ENCODE measurements around the gene AXL. TPM values are rescaled to one million over a fixed set of nuclear protein-coding genes. Genes with fewer than 3 reads are reported as not detected.

AXL gene
- total and polyA plus RNA-seq, 2 of the 13 experiments (the other 11 are each of a cell fraction or from before 2014, with no cell fraction given), result 0.71 to 5.9 TPM

DNA sequence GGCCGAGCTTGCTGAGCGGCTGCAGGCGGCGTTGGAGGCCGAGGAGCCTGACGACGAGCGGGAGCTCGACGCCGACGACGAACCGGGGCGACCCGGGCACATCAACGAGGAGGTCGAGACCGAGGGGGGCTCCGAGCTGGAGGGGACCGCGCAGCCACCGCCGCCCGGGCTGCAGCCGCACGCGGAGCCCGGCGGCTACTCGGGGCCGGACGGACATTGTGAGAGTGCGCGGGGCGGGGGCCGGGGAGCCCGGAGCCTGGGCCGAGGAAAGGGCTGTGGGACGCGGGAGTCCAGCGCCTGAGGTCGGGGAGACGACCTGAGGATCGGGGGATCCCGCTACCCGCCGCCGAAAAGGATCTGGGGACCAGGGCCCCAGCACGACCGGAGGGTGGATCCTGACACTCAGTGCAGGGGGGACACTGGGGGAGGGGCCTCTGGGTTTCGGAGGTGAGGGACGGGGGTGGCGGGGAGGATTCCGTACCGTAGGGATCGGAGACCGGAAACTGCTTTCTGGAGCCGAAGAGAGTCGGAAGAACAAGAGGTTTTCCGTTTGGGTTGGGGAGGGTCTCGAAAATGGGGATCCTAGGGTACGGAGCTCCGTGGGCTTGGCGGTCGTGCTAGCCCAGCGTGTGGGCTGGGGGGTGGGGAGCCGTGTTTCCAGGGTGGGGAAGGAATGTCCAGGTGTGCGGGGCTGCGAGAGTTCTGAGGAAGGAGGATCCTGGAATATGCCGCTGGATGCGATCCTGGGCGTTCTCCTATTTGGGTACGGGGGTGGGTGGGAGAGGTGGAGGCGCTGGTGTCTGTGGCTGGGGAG lies 45.8 kb downstream of the AXL start (continued):
- TF ChIP-seq PHF20 (CRISPR knock-in tag; IDR thresholded peaks at IDR 0.05) (no peak), ZNF776 (CRISPR knock-in tag; IDR thresholded peaks at IDR 0.05) (no peak), NR2C2 (CRISPR knock-in tag; IDR thresholded peaks at IDR 0.05; ENCODE audit: borderline replicate concordance) (no peak), ZNF792 (CRISPR knock-in tag; IDR thresholded peaks at IDR 0.05) (no peak), KAT8 (CRISPR knock-in tag; IDR thresholded peaks at IDR 0.05) (no peak), RAD21 (CRISPR knock-in tag; IDR thresholded peaks at IDR 0.05) (no peak; the same call in 1 of the 2 replicates), HMG20A (CRISPR knock-in tag; IDR thresholded peaks at IDR 0.05; ENCODE audit: borderline replicate concordance) (no peak), ZNF382 (CRISPR knock-in tag; IDR thresholded peaks at IDR 0.05; ENCODE audit: borderline replicate concordance) (no peak), ZNF451 (CRISPR knock-in tag; IDR thresholded peaks at IDR 0.05) (peak; percentile 51; the same call in 1 of the 2 replicates), SNAPC2 (CRISPR knock-in tag; IDR thresholded peaks at IDR 0.05) (no peak), ZNF737 (CRISPR knock-in tag; IDR thresholded peaks at IDR 0.05; ENCODE audit: borderline replicate concordance) (peak; percentile 77; the same call in 1 of the 2 replicates), CHCHD3 (CRISPR knock-in tag; IDR thresholded peaks at IDR 0.05) (no peak)
- TF ChIP-seq, protein P1, sequence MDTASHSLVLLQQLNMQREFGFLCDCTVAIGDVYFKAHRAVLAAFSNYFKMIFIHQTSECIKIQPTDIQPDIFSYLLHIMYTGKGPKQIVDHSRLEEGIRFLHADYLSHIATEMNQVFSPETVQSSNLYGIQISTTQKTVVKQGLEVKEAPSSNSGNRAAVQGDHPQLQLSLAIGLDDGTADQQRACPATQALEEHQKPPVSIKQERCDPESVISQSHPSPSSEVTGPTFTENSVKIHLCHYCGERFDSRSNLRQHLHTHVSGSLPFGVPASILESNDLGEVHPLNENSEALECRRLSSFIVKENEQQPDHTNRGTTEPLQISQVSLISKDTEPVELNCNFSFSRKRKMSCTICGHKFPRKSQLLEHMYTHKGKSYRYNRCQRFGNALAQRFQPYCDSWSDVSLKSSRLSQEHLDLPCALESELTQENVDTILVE (CRISPR knock-in tag; IDR thresholded peaks at IDR 0.05), result no peak
- TF ChIP-seq, protein P2, sequence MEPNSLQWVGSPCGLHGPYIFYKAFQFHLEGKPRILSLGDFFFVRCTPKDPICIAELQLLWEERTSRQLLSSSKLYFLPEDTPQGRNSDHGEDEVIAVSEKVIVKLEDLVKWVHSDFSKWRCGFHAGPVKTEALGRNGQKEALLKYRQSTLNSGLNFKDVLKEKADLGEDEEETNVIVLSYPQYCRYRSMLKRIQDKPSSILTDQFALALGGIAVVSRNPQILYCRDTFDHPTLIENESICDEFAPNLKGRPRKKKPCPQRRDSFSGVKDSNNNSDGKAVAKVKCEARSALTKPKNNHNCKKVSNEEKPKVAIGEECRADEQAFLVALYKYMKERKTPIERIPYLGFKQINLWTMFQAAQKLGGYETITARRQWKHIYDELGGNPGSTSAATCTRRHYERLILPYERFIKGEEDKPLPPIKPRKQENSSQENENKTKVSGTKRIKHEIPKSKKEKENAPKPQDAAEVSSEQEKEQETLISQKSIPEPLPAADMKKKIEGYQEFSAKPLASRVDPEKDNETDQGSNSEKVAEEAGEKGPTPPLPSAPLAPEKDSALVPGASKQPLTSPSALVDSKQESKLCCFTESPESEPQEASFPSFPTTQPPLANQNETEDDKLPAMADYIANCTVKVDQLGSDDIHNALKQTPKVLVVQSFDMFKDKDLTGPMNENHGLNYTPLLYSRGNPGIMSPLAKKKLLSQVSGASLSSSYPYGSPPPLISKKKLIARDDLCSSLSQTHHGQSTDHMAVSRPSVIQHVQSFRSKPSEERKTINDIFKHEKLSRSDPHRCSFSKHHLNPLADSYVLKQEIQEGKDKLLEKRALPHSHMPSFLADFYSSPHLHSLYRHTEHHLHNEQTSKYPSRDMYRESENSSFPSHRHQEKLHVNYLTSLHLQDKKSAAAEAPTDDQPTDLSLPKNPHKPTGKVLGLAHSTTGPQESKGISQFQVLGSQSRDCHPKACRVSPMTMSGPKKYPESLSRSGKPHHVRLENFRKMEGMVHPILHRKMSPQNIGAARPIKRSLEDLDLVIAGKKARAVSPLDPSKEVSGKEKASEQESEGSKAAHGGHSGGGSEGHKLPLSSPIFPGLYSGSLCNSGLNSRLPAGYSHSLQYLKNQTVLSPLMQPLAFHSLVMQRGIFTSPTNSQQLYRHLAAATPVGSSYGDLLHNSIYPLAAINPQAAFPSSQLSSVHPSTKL (CRISPR knock-in tag; IDR thresholded peaks at IDR 0.05), result no peak
- TF ChIP-seq, protein P3, sequence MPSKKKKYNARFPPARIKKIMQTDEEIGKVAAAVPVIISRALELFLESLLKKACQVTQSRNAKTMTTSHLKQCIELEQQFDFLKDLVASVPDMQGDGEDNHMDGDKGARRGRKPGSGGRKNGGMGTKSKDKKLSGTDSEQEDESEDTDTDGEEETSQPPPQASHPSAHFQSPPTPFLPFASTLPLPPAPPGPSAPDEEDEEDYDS (CRISPR knock-in tag; IDR thresholded peaks at IDR 0.05), result no peak; the same call in 1 of the 2 replicates
- TF ChIP-seq, protein P4, sequence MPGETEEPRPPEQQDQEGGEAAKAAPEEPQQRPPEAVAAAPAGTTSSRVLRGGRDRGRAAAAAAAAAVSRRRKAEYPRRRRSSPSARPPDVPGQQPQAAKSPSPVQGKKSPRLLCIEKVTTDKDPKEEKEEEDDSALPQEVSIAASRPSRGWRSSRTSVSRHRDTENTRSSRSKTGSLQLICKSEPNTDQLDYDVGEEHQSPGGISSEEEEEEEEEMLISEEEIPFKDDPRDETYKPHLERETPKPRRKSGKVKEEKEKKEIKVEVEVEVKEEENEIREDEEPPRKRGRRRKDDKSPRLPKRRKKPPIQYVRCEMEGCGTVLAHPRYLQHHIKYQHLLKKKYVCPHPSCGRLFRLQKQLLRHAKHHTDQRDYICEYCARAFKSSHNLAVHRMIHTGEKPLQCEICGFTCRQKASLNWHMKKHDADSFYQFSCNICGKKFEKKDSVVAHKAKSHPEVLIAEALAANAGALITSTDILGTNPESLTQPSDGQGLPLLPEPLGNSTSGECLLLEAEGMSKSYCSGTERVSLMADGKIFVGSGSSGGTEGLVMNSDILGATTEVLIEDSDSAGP (CRISPR knock-in tag; IDR thresholded peaks at IDR 0.05; ENCODE audit: borderline replicate concordance), result peak; percentile 3; the same call in 1 of the 2 replicates
- TF ChIP-seq, protein P5, sequence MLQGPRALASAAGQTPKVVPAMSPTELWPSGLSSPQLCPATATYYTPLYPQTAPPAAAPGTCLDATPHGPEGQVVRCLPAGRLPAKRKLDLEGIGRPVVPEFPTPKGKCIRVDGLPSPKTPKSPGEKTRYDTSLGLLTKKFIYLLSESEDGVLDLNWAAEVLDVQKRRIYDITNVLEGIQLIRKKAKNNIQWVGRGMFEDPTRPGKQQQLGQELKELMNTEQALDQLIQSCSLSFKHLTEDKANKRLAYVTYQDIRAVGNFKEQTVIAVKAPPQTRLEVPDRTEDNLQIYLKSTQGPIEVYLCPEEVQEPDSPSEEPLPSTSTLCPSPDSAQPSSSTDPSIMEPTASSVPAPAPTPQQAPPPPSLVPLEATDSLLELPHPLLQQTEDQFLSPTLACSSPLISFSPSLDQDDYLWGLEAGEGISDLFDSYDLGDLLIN (CRISPR knock-in tag; IDR thresholded peaks at IDR 0.05; ENCODE audit: borderline replicate concordance), result no peak
- TF ChIP-seq, protein P6, sequence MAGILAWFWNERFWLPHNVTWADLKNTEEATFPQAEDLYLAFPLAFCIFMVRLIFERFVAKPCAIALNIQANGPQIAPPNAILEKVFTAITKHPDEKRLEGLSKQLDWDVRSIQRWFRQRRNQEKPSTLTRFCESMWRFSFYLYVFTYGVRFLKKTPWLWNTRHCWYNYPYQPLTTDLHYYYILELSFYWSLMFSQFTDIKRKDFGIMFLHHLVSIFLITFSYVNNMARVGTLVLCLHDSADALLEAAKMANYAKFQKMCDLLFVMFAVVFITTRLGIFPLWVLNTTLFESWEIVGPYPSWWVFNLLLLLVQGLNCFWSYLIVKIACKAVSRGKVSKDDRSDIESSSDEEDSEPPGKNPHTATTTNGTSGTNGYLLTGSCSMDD (CRISPR knock-in tag; IDR thresholded peaks at IDR 0.05), result no peak

All from HepG2 (cell line).